ENCODE measurements around the gene ZFP1. TPM values are rescaled to one million over a fixed set of nuclear protein-coding genes. Genes with fewer than 3 reads are reported as not detected.

Gene ZFP1
- total and polyA plus RNA-seq, 9 of the 15 experiments (the other 6 are each of a cell fraction or from before 2014, with no cell fraction given), result 2.6 to 14.7 (median 11.6) TPM

DNA sequence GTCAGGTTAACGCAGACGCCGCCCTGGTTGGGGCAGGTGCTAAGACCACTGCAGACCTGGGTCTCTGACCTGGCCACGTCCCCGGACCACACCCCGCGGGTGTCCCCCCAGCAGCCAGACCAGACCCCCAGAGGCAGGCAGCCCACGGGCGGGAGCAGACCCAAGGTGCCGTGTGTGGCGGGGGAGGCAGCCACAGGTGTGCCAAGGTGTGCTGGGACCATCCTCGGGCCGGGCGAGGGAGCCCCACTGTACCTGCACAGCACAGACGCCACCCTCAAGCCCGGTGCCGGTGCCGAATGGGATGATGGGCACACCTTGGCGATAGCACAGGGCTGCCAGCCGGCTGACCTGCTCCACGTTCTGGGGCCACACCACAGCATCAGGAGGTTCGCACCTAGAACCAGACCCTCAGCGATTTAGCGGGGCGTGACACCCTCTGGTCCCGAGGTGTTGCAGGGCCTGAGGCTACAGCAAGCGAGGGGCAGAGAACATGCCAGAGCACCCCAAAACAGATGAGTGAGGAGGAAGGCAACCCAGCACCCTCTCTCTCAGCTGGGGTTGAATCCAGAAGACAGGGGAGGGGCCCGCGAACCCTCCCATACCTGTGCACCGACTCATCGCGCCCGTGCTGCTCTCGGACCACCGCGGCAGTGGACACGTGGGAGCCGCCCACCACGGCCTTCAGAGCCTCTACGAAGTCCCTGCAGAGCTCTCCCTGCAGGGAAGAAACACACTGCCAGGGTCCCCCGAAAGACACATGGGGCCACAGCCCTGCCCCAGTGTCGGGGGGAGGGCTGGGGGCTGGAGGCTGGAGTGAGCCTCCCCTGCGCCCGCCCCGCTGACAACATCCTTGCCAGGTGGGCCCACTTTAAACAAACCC is 33.1 kb upstream of the ZFP1 start:
- H3K27ac ChIP-seq (ENCODE audit: extremely low read depth, low read depth, low read length), result peak overlapping the region; percentile 3; the same call in 1 of the 3 replicates
- FAIRE-seq (no peak), ATAC-seq (no peak), DNase-seq (ENCODE audit: extremely low read depth in 1 of 4, low spot score in 3 of 4) (peak in 1 of 4 experiments; percentile 3)
- ChIA-PET CTCF (ENCODE audit: low intra/inter-chr PET ratio) (no interaction called here), POLR2A (interaction anchor here (0.6 kb wide), 2 partner anchors 25 to 449 kb away, joined by 3 read pairs; no protein-coding TSS in a partner anchor)
- H4K20me1 ChIP-seq (replicated peaks; ENCODE audit: control insufficient read depth, insufficient read depth, low read length), result no peaks in the 10 kb centered on the region
- TF ChIP-seq HMGN3 (IDR thresholded peaks at IDR 0.05; ENCODE audit: borderline replicate concordance, extremely low read depth, insufficient read length, low read depth, low read length), result peak; percentile 35
- TF ChIP-seq BDP1 (IDR thresholded peaks at IDR 0.05; ENCODE audit: insufficient read depth, insufficient read length), result no peak
- no TSS peak for BruUV-seq (replicated peaks)
- WGBS (ENCODE audit: insufficient coverage, low coverage, missing lambda C conversion rate), result 86% methylated on average over 35 of the region's 45 CpGs
- H3K36me3 ChIP-seq (ENCODE audit: control insufficient read depth, insufficient read depth, low read length), result no peaks in the 10 kb centered on the region
- no peaks in the 10 kb centered on the region for H3K9me3 ChIP-seq (replicated peaks; ENCODE audit: control insufficient read depth, insufficient read depth, low read depth, low read length)
- peaks cover 3% of the 10 kb centered on the region for H3K9me1 ChIP-seq (ENCODE audit: control insufficient read depth, insufficient read depth, low read length)
- in situ Hi-C loops (cut with MboI) (no loop called here), intact Hi-C loops (cut with micrococcal nuclease) (loop anchor here (5.0 kb wide), 1 partner anchor 73 kb away; no protein-coding TSS in a partner anchor)
- H3K27me3 ChIP-seq (ENCODE audit: control insufficient read depth in 2 of 2, insufficient read depth in 2 of 2, low read length in 2 of 2), result no peaks in the 10 kb centered on the region
- H3K79me2 ChIP-seq (ENCODE audit: control insufficient read depth, insufficient read depth, low read length), result no peaks in the 10 kb centered on the region
- H3K9ac ChIP-seq (ENCODE audit: insufficient read depth in 1 of 2, low read depth in 2 of 2, low read length in 2 of 2), result peak overlapping the region in 1 of 2 experiments; percentile 47; a peak in 1 of 4 replicates
- no peak overlapping the region for H2AFZ ChIP-seq (ENCODE audit: low read depth, low read length)
- no peak overlapping the region for H3K4me2 ChIP-seq (ENCODE audit: insufficient read depth, low read length)
- H3K4me1 ChIP-seq (replicated peaks in 1 of 2; ENCODE audit: control insufficient read depth in 2 of 2, insufficient read depth in 2 of 2, low read length in 2 of 2), result peaks cover 15 to 64% of the 10 kb centered on the region in 2 experiments; a peak in 4 of 5 replicates
- H3K4me3 ChIP-seq, result no peak overlapping the region

Data from K562 (cell line).